ENCODE results near the gene DUSP23.

The DUSP23 gene

DNA sequence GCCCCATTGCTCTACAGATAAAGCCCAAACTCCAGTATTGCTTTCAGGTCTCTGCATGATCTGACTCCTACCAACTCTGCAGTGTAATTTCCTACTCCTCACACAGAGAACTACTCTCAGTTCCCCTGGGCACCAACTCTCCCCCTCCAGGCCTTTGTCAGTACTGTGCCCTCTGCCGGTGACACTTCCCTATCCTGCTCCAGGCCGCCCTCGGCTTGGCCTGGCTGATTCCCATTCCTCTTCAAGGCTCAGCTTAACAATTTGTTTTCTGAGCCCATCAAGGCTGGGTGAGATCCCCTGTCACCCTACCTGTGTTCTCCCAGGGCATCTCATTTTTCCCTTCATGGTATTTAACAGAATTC, 48.5 kb downstream of the DUSP23 start:
- no peak for DNase-seq

DNA sequence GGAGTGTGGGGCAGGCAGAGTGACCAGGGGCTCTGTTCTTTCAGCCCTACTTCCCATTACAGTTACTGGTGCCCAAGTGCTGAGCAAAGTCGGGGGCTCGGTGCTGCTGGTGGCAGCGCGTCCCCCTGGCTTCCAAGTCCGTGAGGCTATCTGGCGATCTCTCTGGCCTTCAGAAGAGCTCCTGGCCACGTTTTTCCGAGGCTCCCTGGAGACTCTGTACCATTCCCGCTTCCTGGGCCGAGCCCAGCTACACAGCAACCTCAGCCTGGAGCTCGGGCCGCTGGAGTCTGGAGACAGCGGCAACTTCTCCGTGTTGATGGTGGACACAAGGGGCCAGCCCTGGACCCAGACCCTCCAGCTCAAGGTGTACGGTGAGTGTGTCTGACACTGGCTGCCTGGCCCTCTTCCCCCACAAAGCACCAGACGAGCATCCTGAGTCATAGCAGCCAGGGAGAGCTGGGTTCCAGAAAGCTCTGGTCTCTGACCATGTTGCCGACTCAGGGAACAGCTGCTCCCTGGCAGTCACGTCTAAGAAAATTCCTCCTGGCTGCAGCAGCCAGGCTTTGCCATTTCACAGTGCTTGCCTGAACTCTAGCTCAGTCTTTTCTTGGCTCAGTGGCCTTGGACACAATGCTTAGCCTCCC, 49.2 kb downstream of the DUSP23 start:
- DNase-seq: no peak

GRCh38 chr1:159830722-159831121, 50.0 kb downstream of the DUSP23 start:
- no peak for DNase-seq

GRCh38 chr1:159831412-159832141, 50.8 kb downstream of the DUSP23 start:
- peak; percentile 79 for DNase-seq

All from COR-L47 (cell line).